SK-N-SH treated with all-trans-retinoic acid at 6 μM for 48 hours (cell line): ENCODE measurements around the gene NHERF2.

Experiments used
- OSR1 ChIP-seq: fragments of 250-450 bp; sonication (Bioruptor Pico); IDR thresholded peaks from 2 replicates; pipeline ENCODE4 v1.8.0; 2022; ENCODE audit warnings: moderate library complexity, mild to moderate bottlenecking, inconsistent platforms
- ZFP30 ChIP-seq: fragments of 450-650 bp; formaldehyde crosslinking; IDR thresholded peaks from 2 replicates; pipeline ENCODE4 v1.5.0; 2022; ENCODE audit warnings: mild to moderate bottlenecking, moderate library complexity
- ZNF565 ChIP-seq: fragments of 450-650 bp; formaldehyde crosslinking; conservative IDR thresholded peaks from 2 replicates; pipeline ENCODE4 v1.5.0; 2020; ENCODE audit warnings: low read depth, mild to moderate bottlenecking, moderate library complexity

DNA sequence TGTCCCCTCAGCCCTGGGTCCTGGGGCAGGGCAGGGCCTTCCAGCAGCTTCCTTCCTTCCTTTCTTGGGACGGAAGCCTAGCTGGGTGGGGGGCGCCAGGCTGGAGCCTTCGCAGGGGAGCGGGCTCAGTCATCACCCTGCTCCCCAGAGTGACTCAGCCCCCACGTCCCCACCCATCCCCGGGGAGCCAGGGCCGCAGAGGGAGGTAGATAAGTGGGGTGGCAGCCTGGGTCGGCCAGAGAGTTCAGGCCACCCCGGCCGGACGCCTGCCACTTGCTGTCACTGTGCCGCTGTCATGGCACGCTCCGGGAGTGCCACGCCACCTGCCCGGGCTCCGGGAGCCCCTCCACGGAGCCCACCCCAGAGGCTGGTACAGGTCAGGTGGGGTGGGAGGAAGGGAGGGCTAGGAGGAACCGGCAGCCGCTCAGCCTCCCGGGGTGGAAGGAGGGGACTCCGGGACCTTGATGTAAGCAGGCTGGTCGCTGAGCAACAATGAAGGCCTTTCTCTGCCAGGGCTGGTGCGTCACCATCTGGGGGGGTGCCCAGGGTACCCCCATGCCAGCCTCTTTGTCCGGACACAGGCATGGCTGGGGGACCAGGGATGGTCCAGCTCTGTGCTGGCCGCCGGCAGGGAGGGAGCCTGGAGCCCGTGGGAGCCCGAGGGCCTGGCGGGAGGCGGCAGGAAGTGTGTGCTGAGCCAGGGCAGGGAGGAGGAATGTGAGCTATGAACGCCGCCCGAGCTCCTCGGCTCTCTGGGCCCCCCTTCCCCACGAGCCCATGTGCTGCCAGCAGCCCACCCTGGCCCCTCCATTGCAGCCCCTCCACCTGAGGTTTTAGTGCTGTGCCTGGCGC, 6.6 kb downstream of the NHERF2 start:
- TF ChIP-seq OSR1 (CRISPR knock-in tag) (no peak), ZFP30 (CRISPR knock-in tag) (no peak), ZNF565 (CRISPR knock-in tag) (no peak)
